DMS79 (cell line): Measurements from ENCODE around the gene TESMIN.

ENCODE experiments used
- DNase-seq: peaks from one replicate; lab custom pipeline; 2025; lab: John Stamatoyannopoulos, UW

TESMIN gene

DNA sequence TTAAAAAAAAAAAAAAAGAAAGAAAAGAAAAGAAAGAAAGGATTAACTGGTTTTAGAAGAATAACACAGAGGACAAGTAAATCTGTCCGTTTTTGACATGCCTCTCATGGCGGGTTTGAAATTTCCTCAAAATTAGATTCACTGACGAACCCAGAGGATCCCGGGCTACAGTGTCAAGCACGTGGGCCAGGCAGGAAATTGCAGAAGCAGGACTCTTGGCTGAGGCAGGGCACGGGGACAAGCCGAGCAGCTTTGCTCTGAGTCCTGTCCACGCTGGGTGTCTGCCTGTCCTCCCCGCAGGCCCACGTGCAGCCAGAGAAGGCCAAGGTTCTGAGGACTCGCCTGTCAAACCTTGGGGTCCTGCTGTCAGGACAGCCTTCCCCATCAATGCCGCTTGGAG, 42.3 kb downstream of the TESMIN start:
- DNase-seq, result no peak

DNA sequence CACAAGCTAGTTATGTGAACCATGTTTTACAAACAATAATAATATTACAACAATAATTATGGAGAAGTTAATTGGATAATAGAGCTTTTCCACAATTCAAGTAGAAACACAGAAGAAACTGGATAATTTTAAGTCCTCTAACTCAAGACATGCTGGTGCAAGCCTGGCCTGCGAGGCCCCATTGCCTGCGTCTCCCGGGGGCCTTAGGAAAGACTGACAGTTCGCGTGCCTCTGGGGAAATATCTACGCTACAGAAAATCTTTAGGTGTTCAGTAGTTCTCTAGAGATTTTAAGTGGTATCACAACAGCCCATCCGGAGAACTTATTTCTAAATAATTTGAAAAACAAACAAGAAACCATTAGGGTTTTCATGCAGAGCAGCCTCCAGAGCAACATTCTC, 43.8 kb downstream of the TESMIN start:
- DNase-seq, result no peak

DNA sequence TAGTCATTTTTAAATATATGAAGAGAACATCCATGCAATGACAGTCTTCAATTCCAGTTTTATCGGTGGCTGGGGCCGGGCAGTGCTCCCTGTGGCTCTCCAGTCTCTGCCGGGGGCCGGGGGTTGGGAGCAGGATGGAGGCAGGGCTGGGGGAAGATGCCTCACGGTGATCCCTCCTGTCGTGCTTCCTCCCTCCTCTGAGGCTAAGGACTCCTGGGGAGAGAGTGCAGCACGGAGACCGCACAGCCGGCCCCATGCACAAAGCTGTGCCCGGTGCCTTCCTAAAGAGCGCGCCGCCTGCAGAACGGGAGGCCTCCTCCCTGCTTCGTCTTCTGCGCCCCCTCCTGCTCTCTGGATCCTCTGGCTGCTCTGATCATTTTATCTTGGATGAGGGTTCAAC, 46.4 kb downstream of the TESMIN start:
- no peak for DNase-seq

DNA sequence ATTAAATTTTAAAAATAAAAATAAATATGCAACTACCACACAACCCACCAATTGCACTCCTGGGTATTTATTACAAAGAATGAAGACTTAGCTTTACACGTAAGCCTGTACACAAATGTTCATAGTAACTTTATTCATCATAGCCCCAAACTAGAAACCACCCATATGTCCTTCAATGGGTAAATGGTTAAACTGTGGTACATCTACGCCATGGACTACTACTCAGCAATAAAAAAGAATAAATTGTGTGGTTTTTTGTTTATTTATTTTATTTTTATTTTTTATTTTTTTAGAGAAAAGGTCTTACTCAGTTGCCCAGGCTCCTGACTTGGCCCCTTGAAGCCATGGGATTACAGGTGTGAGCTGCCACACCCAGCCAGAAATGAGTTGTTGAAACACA, 52.3 kb downstream of the TESMIN start:
- no peak for DNase-seq

DNA sequence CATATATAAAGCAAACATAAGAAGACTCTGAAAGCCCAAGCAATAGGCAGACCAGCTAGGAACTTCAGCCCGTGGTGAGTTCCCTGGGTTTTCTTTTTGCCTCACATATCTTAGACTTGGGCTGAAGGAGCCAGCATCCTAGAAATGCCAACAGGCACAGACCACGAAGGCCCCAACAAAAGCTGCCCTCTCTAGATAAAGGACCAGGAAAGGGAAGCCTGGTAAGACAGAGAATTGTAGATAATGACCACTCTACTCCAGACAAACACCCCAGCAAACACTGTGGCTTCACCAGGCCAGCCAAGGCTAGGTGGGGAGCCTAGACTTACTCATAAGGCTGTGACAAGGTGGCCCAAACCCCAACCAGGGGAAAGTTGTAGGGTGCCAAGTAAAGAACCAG, 55.8 kb downstream of the TESMIN start:
- no peak for DNase-seq

DNA sequence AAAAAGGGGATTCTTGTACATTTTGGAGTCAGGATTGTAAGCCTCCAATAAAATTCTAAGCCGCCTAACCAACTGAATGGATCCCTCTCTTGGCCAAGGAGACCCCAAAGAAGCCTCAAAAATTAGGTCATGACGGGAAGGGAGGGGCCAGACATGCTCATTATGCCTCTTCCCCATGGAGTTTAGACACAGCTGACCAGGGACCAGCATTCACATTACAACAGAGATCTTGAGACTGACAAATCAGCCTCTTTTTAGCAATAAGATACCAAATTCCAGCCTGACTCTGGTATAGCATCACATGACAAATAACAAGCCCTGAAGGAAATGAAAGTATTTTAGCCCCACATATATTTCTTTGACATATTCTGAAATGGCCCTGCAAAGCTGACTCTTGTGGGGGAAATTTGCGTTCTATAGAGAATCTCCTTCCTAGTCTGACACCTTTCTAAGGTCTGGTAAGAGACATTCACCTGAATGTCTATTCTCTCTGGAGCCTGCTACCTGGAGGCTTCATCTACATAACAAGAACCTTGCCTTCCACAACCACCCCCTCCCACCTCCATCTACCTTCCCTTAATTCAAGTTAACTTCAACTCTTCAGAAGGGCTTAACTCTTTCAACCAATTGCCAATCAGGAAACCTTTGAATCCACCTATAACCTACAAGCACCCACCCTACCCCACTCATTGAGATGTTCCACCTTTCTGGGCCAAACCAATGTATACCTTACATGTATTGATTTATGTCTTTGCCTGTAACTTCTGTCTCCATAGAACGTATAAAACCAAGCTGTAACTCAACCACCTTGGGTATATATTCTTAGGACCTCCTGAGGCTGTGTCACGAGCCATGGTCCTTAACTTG, 56.7 kb downstream of the TESMIN start:
- DNase-seq, result no peak

DNA sequence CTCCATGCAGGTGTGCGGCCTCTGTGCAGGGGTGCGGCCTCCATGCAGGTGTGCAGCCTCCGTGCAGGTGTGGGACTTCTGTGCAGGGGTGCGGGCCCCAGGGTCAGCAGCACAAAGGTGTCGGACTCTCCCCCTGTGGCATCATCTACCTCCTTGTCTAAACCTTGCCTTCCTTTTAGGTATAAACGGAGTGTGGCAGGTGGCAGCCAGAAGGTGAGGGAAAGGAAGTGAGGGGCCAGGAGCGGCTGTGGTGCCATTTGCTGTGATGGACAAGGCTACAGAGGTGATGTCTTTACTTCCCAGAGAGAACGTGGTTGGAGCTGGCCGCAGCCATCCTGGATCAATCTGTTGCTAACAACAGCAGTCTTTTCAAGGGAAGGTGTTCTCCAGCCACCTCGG, 57.8 kb downstream of the TESMIN start:
- no peak for DNase-seq

DNA sequence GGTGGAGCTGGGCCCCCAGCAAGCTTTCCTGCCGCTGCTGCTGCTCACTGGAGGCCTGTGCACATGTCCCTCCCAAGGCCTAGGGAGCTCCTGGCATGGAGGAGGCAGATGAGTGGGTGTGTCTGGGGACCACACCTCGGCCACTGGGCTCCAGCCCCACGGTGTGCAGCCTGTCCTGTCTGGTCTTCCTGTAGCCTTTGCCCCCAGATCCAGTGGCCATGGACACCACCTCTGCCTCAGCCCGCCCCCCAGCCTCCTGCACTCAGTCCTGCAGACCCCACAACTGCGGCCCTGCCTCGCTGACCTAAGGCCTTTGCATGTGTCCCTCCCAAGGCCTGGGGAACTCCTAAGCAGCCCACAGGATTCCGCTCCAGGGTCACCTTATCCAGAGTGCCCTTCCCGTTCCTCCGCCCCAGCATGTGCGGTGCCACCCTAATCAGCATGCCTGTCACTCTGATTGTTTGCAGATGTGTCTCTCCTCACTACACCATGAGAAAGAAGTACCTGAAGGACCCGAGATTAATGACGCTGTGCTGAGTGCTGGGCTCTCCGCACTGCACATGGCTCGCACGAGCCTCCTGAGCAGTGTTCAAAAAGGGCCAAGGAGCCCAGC, 58.3 kb downstream of the TESMIN start:
- no peak for DNase-seq

DNA sequence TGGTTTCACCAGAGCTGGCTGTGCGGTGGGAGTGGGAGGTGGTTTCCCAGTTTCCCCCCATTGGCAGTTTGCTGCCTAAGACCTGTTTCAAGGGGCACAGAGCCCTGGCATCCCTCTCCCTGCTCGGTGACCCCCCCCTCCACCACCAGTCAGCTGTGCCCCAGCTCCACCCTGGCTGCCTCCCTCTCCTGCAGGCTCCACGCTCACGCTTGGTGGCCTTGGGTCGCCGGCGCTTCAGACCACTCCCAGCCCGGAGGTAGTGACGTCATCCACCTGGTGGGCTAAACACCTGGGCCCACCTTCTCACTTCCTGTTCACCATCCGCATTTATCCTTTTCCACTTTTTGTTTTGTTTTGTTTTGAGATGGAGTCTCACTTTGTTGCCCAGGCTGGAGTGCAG, 59.2 kb downstream of the TESMIN start:
- no peak for DNase-seq

DNA sequence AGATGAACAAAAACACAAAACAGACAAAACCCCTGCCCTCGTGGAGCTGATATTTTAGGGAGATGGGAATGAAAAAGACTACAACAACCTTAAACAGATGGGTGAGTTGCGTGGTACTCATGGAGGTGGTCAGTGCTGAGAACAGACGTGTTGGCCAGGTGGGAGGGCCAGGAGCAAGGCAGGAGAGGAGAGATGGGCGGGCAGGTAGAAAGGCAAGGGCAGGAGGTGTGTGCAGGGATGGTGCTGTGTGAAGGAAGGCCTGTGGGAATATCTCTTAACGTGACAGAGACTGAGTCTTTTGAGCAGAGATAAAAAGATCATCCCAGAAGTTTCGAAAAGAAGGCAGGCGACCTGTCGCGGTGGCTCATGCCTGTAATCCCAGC, 59.9 kb downstream of the TESMIN start:
- DNase-seq, result no peak

DNA sequence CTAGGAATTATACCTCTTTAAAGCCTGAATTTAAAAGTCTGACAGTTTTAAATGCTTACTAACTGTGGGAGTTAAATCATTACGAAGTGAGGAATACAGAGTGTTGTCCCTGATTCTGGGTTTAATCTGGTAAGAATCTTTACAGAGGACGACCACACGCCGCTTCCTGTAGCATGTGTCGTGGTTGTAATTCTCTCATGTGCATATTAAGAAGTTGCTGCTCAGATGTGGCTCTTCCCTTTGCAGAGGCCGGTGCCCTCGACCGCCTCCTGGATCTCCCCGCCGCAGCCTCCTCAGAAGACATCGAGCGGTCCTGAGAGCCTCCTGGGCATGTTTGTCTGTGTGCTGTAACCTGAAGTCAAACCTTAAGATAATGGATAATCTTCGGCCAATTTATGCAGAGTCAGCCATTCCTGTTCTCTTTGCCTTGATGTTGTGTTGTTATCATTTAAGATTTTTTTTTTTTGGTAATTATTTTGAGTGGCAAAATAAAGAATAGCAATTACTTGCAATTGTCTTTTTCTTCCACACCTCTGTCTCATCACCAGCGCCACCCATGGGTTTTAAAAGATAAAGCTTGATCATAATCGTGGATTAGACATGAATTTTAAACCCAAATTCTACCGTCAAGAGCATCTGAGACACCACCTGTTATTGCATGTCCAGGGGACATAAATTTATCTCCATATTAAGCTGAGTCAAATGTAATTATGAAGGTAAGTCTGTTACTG, 60.5 kb downstream of the TESMIN start:
- no peak for DNase-seq

DNA sequence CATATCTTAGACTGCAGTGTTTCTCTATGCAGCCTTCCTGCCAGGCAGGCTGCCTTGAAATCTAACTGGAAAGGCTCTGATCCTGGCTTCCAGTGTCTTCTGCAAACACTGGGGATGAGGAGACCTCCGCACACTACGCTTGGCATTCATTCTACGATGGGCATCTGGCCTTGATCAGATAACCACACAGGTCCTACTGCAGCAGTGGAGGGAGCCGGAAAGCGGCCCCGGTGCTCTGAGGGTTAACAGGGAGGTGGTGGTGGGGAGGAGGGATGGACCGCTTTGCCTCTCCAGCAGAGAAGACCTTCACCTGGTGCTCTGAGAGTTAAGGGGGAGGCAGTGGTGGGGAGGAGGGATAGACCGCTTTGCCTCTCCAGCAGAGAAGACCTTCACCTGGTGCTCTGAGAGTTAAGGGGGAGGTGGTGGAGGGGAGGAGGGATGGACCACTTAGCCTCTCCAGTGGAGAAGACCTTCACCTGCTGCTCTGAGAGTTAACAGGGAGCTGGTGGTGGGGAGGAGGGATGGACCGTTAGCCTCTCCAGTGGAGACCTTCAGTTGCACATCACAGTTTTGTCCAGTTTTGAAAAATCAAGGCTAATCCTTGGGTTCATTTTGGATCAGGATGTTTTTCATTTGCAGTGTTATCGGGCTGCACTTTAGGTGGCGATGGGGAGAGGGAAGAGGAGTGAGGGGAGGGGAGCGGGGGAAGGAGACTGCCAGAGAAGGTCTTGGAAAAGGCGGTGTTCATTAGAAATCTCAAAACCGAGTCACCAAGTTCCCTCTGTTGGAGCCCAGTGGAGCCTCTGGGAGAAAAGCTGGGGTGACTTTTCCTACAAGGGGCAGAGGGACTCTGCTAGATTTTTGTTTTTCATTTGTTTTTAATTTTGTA, 61.3 kb downstream of the TESMIN start:
- DNase-seq, result no peak

DNA sequence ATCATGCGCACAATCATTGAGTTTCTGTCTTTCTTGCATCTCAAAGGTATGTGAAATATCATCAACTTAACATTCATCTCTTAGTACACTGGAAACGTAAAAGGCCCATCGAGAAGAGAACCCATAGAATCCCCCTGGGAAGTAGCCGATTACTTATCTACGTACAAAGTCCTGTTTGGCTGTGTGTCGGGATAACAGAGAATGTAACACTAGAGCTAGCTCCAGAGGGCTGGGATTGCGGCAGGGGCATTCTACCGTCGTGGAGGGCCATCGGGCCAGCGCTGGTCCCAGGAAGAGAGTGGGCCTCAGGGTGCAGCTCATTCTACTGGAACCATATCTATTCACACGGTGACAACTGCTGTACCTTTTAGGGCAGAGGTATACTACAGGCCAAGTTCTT, 62.4 kb downstream of the TESMIN start:
- no peak for DNase-seq

DNA sequence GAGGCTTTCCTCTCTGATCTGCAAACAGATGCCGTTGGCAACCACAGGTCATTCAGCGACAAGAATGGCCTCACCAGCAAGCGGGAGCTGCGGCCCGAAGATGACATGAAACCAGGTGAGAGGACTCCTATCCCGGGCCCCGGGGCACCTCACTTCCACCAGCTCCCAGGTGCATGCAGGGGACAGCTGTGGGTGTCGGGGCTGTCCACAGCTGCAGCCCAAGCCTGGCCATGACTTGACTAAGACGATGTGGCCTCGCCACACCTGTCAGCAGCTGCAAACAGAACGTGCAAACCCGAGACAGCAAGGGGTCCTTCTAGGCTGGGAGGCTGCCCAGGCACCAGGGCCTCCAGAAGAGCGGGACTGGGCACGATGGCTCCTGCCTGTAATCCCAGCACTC, 63.3 kb downstream of the TESMIN start:
- no peak for DNase-seq

DNA sequence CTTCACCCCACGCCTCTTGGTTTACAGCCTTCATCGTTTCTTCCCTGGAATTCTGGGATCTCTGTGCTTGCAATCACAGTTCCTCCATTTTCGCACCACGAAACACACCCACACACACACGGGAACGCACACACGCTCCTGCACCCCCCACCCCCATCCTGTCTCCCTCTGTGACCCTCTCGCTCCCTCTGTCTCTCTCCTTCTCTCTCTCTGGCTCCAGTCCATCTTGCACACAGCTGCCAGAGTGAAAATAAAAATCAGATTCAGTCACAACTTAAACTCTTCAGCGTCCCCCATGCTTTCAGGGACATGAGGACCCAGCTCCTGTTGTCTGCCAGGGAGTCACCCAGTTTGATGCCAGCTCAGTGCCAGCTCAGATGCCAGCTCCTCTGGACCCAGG, 64.0 kb downstream of the TESMIN start:
- no peak for DNase-seq

DNA sequence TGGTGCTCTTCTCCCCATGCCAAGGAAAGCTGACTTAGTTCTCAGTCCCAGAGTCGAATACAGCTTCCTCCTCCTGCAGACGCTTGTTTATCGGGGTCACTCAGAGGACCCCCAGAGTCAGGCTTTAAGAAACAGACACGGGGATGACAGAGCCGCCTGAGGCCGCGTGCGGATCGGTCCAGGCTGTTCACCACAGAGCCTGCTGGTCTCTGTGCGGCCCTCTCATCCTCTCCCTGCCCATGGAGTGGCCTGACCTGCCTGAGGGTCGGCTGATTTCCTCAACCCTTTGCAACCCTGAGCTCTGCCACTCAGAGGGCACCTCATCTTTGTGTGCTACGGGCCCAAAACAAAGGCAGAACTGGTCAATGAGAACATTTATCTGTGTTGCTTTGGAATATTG, 64.8 kb downstream of the TESMIN start:
- no peak for DNase-seq

DNA sequence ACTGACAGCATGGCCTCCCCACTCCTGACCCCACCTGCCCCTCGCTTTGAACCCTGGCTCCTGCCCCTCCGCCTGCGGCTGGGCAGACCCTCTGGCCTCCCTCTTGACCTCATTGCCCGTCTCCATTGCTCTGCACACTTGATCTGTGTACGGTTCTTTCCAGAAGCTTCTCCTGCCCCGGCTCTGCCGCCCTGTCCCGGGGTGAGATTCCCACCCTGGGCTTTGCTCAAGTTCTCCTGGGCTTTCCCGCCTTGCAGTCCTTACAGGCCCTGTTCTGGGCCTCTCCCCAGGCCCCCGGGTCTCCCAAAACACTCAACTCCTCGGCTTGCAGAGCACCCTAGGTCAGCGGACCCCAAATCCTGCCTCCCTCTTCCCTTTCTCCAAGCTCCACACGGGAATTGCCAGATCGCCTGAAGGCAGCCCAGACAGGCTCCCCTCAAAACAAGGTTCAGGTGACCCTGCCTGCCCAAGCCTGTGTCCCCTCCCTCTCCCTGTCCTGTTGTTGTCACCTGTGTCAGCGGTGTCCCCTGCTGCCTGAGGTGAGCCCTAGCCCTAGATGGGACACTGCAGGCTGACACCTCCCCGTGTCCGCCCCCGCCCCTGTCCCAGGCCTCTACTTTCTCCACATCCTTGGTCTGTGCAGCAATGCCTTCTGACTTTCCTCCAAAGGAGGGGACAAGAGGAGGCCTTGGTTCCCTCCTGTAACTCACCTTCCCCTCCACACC, 65.5 kb downstream of the TESMIN start:
- DNase-seq, result no peak

DNA sequence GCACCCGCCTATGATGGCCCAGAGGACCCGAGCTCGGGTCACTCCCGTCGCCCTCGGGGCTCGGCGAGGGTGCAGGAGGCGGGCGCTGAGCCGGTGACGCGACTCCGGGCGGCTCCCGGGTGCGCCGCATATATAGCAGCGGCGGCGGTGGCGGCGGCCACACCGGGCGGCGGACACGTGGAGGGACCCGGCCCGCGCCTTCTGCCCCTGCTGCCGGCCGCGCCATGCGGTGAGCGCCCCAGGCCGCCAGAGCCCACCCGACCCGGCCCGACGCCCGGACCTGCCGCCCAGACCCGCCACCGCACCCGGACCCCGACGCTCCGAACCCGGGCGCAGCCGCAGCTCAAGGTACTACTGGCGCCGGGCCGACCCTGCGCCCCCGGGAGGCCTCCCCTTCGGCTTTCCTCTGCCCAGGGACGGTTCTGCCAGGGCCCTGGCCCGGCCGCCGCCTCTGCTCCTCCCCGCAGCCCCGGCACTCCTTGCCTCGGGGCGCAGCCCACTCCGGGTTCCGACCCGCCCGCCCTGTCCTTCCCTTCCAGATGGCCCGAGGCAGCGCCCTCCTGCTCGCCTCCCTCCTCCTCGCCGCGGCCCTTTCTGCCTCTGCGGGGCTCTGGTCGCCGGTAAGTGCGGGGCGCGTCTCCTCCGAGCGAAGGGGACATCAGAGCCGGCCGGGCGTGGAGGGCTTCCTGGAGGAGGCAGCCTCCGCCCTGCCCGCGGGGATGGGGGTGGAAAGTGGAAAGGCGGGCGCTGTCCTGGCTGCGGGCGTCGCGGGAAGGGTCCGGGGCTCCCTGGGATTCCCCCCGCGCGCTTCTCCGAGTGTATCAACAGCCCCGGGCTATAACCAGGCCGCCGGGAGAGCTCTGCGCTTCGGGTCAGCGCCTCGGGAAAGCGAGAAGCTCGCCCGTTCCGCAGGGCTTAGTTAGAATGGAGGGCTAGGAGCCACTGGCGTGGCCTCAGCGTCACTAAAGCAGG, 66.6 kb downstream of the TESMIN start, which contains the start of gene GAL:
GAL (plus strand) TSS at position 160 of the 972 bp plus-strand sequence; CDS start at position 540, 380 bp downstream.
- no peak for DNase-seq

DNA sequence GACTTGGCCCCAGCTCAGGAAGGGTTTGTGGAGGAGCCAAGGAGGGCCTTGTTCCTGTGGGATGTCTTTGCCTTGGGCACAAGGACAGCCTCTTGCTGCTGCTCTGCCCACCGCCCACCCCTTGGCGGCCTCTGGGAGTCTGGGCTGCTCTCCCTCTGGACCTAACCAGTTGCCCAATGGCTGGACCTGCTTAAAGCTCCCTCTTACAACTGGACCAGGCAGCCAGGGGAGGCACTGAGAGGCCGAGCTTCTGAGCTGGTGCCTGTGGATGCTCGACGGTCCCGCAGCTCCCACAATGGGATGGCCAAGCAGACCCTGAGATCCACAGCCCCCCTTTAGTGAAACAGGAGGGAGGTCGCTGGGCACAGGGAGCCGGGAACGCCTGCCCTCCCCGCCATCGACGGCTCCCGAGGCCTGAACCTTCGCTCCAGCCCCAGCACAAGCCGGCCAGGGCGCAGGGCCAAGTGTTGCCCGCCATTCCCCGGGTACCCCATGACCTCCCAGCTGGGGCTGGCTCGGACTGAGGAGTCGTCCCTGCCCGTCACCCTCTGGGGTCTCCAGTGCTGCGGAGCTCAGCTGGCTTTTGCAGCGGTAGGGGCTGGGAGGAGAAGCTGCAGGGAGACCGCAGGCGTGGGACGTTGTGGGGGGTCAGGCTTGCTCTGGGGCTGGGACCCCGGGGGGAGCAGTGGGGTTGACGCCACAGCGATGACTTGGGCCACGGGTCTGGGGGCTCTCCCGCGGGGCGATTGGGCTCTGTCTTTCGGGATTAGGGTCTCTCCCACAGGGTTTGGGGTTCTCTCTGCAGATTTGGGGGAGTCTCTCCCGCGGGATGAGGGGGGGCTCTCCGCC, 67.6 kb downstream of the TESMIN start:
- no peak for DNase-seq
